Fibroblast of lung (primary cell): Measurements from ENCODE around the gene WASF3. TPM values are rescaled to one million over a fixed set of nuclear protein-coding genes. Genes with fewer than 3 reads are reported as not detected.

Source experiments
- DNase-seq, 2 donors: peaks; one replicate each; pipeline versions ENCODE4 v3.0.0 to v3.0.0-alpha.2; 2010; ENCODE audit warnings: low read depth in 2 of 2
- H2AFZ ChIP-seq: 2 replicates; pipeline ENCODE4 v1.5.1; 2012; ENCODE audit warnings: low read length, control low read depth, inconsistent platforms
- H3K27ac ChIP-seq: 2 replicates; pipeline ENCODE4 v1.5.1; 2011; ENCODE audit warnings: low read length, control low read depth; ENCODE audit not compliant: insufficient read depth
- H3K27me3 ChIP-seq: 2 replicates; pipeline ENCODE4 v1.5.1; 2011; ENCODE audit warnings: mild to moderate bottlenecking, low read length; ENCODE audit not compliant: control insufficient read depth, insufficient read depth
- H3K36me3 ChIP-seq: 2 replicates; pipeline ENCODE4 v1.5.1; 2011; ENCODE audit warnings: low read length; ENCODE audit not compliant: control insufficient read depth, insufficient read depth
- H3K4me1 ChIP-seq: 2 replicates; pipeline ENCODE4 v1.5.1; 2011; ENCODE audit warnings: low read length; ENCODE audit not compliant: control insufficient read depth, insufficient read depth; ENCODE audit errors: extremely low read depth
- H3K4me2 ChIP-seq: 2 replicates; pipeline ENCODE4 v1.5.1; 2011; ENCODE audit warnings: low read length, control low read depth; ENCODE audit not compliant: insufficient read depth; ENCODE audit errors: extremely low read depth
- H3K4me3 ChIP-seq, 4 experiments: fragments of 200-600 bp in 1 of 4; sonication (generic) in 1 of 4; replicated peaks in 1 of 4; 2 replicates each; pipeline ENCODE4 v1.5.1; 2011 to 2016; ENCODE audit warnings: low read length in 4 of 4, low read depth in 3 of 4, mild to moderate bottlenecking in 3 of 4, control low read depth in 2 of 4, inconsistent platforms in 1 of 4, mixed read lengths in 1 of 4; ENCODE audit not compliant: insufficient read depth in 1 of 4; ENCODE audit errors: control extremely low read depth in 1 of 4
- H3K79me2 ChIP-seq: 2 replicates; pipeline ENCODE4 v1.5.1; 2012; ENCODE audit warnings: mild to moderate bottlenecking, low read length, inconsistent platforms; ENCODE audit not compliant: control insufficient read depth, insufficient read depth
- H3K9ac ChIP-seq: 2 replicates; pipeline ENCODE4 v1.5.1; 2011; ENCODE audit warnings: mild to moderate bottlenecking, low read length, control low read depth; ENCODE audit not compliant: insufficient read depth
- H3K9me3 ChIP-seq: 2 replicates; pipeline ENCODE4 v1.5.1; 2012; ENCODE audit warnings: low read depth, low read length; ENCODE audit not compliant: control insufficient read depth, insufficient read depth
- H4K20me1 ChIP-seq: 2 replicates; pipeline ENCODE4 v1.5.1; 2011; ENCODE audit warnings: low read length; ENCODE audit not compliant: control insufficient read depth, insufficient read depth; ENCODE audit errors: extremely low read depth
- EZH2 ChIP-seq: IDR thresholded peaks from 2 replicates; pipeline ENCODE4 v1.5.1; 2012; ENCODE audit warnings: low read length, control low read depth, mild to moderate bottlenecking; ENCODE audit errors: missing control alignments
- polyA plus RNA-seq, 2 donors: library from polyadenylated mRNA; depleted of rRNA in 1 of 2; stranded (reverse) in 1 of 2; unstranded in 1 of 2; fragments of >200 nt; gene quantifications; 2 replicates each; pipeline ENCODE4 v1.2.1, GENCODE V29; 2011 to 2012; ENCODE audit warnings: missing spikeins in 1 of 2
- total RNA-seq: library from RNA; depleted of rRNA; stranded (reverse); fragments of >200 nt; gene quantifications from 2 replicates; pipeline ENCODE4 v1.2.1, GENCODE V29; 2014
- TF ChIP-seq, protein P1 (sequence below), 2 donors: IDR thresholded peaks in 1 of 2; conservative IDR thresholded peaks in 1 of 2; 1 replicate in 1 of 2; 2 replicates in 1 of 2; pipeline ENCODE4 v1.5.1; 2011 to 2012; ENCODE audit warnings: low read length in 2 of 2, control low read depth in 1 of 2, inconsistent platforms in 1 of 2, low read depth in 1 of 2, mild to moderate bottlenecking in 1 of 2

The WASF3 gene
- total and polyA plus RNA-seq, 2 donors (not counting 1 experiment from before 2014, with no cell fraction given), result 18.2 to 19.5 TPM

DNA sequence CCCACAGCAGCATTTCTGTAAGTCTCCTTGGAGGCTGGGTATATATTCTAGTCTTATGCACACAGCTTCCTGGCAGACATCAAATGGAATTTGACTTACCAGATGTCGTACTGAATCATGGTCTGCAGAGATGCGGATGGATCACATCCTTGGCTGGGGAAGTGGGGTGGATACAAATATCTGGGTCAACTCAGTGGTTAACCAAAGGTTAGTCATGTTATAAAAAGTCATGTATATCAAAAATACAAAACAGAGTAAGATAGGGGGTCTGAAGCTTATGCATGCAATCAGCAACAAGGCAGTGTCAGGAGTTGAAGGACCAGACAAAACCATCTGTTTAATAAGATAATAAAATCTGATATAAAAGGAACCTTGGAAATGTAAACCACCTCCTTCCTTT, 61.9 kb downstream of the WASF3 start:
- Histone ChIP-seq H3K4me2 (peak overlapping the region; percentile 1), H3K4me1 (peaks cover 5% of the 10 kb centered on the region), H3K79me2 (no peaks in the 10 kb centered on the region), H2AFZ (no peak overlapping the region), H4K20me1 (no peaks in the 10 kb centered on the region), H3K4me3 (no peak overlapping the region), H3K9ac (no peak overlapping the region), H3K27ac (no peak overlapping the region), H3K9me3 (no peaks in the 10 kb centered on the region), H3K27me3 (no peaks in the 10 kb centered on the region), H3K36me3 (peaks cover 1% of the 10 kb centered on the region)
- DNase-seq, result peak; percentile 46 to 94
- no peak for TF ChIP-seq EZH2

DNA sequence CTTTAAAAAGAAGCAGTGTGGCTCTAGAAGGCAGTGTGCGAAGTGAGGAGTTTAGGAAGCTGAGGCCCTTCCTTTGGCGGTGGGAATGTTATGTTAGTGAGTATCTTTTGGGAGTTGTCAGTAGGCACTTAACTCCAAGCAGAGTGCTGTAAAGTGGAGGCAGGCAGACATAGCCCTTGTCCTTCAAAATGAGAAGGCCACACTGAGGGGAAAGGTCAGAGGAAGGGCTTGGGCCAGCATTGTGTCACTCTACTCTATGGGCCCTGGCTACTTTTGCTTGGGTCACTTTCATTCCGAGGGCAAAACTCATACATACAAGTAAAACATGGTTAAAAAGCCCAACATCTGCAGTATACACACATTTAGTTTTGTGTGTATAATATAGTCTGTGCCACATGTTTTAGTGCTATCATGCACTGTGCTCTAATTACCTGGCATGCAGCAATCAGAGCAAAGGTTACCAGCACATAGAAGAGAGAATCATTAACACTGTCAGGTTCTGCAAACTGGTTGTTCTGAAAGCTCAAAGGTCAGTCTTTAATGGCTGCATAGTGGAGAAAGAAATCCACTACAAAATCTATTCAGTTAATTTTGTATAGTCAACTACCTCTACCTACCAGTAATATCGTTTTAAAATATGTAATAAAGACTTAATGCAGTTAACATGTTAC, 64.4 kb downstream of the WASF3 start:
- TF ChIP-seq EZH2, result no peak
- TF ChIP-seq, protein P1, sequence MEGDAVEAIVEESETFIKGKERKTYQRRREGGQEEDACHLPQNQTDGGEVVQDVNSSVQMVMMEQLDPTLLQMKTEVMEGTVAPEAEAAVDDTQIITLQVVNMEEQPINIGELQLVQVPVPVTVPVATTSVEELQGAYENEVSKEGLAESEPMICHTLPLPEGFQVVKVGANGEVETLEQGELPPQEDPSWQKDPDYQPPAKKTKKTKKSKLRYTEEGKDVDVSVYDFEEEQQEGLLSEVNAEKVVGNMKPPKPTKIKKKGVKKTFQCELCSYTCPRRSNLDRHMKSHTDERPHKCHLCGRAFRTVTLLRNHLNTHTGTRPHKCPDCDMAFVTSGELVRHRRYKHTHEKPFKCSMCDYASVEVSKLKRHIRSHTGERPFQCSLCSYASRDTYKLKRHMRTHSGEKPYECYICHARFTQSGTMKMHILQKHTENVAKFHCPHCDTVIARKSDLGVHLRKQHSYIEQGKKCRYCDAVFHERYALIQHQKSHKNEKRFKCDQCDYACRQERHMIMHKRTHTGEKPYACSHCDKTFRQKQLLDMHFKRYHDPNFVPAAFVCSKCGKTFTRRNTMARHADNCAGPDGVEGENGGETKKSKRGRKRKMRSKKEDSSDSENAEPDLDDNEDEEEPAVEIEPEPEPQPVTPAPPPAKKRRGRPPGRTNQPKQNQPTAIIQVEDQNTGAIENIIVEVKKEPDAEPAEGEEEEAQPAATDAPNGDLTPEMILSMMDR (conservative IDR thresholded peaks at IDR 0.05 in 1 of 2, IDR thresholded peaks at IDR 0.05 in 1 of 2; ENCODE audit: low read depth in 1 of 2, low read length in 2 of 2), result no peak
- H3K36me3 ChIP-seq, result peaks cover 1% of the 10 kb centered on the region
- no peak overlapping the region for H2AFZ ChIP-seq
- H4K20me1 ChIP-seq, result no peaks in the 10 kb centered on the region
- no peak overlapping the region for H3K4me3 ChIP-seq
- H3K27me3 ChIP-seq, result no peaks in the 10 kb centered on the region
- no peak overlapping the region for H3K27ac ChIP-seq
- no peak overlapping the region for H3K4me2 ChIP-seq
- H3K9ac ChIP-seq, result no peak overlapping the region
- no peak for DNase-seq
- no peaks in the 10 kb centered on the region for H3K9me3 ChIP-seq
- peaks cover 3% of the 10 kb centered on the region for H3K4me1 ChIP-seq
- no peaks in the 10 kb centered on the region for H3K79me2 ChIP-seq

DNA sequence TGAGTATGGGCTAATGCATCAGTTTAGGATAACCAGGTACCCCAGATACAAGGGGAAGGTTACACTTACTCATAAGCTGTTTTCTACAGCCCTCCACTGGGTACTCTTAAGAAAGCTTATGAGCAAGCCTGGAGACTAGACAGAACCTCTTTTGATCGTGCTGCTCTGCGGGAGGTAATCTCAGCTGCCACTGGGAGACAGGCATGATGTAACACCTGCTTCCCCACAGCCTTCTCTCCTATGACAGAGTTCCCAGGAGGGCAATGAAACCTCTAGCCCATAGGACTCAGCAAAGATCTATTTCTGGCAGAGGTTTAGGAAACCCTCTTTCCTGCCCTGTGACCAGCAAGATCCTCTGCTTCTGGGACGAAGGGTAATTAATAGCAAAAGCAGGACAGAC, 65.6 kb downstream of the WASF3 start:
- H4K20me1 ChIP-seq, result no peaks in the 10 kb centered on the region
- H3K79me2 ChIP-seq, result no peaks in the 10 kb centered on the region
- H3K4me3 ChIP-seq, result no peak overlapping the region
- TF ChIP-seq, protein P1 (conservative IDR thresholded peaks at IDR 0.05 in 1 of 2, IDR thresholded peaks at IDR 0.05 in 1 of 2; ENCODE audit: low read depth in 1 of 2, low read length in 2 of 2), result no peak
- no peak for TF ChIP-seq EZH2
- no peak for DNase-seq
- H3K4me1 ChIP-seq, result peaks cover 3% of the 10 kb centered on the region
- H3K4me2 ChIP-seq, result no peak overlapping the region
- no peak overlapping the region for H2AFZ ChIP-seq
- H3K27ac ChIP-seq, result no peak overlapping the region
- H3K9ac ChIP-seq, result no peak overlapping the region
- no peaks in the 10 kb centered on the region for H3K27me3 ChIP-seq
- no peaks in the 10 kb centered on the region for H3K9me3 ChIP-seq
- H3K36me3 ChIP-seq, result no peaks in the 10 kb centered on the region
